ENCODE data around the gene ZNF594.
"Not testable (repeated sequence)": the region's sequence is repeated elsewhere in the genome, so short reads cannot be mapped to it uniquely, and the experiment has no call there.

ZNF594 gene

DNA sequence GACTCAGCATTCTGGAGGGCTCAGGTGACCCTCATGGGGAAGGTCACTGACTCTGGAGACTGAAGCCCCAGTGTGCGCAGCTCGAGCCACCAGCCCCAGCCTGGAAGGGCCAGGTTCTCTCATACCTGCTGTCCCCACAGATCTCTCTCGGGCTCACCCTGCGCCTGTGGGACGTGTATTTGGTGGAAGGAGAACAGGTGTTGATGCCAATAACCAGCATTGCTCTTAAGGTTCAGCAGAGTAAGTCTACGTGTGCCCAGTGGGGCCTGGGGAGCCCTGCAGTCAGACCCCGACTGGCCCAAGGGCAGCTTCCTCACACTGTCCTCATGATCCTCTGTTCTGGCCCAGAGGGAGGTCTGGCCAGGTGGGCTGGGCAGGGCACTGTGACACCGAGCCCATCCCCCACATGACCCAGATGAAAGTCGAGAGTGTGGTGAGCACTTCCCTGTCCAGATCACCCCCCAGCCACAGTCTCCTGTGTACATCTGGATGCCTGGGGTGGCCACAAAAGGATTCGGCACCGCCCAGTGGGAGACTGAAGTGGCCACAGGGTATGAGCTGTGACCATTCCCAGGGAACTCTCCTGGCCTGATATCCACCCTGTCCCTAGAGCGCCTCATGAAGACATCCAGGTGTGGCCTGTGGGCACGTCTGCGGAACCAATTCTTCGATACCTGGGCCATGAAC, 54.0 kb downstream of the ZNF594 start:
- in situ Hi-C loops (cut with HindIII; ENCODE audit: low sequenced_read_pairs): not testable (repeated sequence)

DNA sequence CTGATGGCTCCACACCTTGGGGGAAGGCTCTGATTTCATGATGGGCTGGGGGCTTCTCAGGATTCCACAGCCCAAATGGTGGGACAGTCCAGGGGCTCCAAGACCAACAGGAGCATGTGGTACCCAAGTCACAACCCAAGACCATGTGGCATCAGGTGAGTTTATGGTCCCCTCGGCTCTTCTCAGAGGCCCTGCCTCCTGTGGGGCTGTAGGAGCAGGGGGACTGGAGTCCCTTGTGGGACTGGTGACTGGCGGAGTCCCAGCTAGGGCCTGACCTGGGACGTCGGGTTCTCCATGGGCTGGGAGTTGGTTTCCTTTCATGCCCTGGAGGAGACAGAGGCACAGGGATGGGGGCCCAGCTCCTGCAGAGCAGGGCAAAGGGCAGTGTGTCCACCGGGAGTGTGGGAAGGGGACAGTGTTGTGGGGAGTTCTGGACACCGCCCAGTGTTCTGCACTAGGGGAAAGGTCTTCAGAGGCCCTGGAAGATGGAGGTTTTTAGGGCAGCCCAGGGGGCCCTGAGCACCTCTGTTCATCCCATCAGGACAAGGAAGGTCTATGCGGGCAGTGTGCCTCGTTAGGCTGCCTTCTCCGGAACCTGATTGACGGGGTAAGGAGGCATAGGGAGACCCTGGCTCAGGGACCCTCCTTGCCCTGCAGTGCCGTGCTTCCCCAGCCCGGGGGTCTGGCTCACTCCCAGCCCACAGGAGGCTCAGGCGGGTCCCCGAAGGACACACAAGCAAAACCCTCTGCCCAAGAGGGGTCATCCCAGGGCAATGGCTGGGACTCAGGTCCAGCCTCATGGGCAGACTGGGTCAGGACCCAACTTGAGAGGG, 54.9 kb downstream of the ZNF594 start:
- in situ Hi-C loops (cut with HindIII; ENCODE audit: low sequenced_read_pairs): not testable (repeated sequence)

DNA sequence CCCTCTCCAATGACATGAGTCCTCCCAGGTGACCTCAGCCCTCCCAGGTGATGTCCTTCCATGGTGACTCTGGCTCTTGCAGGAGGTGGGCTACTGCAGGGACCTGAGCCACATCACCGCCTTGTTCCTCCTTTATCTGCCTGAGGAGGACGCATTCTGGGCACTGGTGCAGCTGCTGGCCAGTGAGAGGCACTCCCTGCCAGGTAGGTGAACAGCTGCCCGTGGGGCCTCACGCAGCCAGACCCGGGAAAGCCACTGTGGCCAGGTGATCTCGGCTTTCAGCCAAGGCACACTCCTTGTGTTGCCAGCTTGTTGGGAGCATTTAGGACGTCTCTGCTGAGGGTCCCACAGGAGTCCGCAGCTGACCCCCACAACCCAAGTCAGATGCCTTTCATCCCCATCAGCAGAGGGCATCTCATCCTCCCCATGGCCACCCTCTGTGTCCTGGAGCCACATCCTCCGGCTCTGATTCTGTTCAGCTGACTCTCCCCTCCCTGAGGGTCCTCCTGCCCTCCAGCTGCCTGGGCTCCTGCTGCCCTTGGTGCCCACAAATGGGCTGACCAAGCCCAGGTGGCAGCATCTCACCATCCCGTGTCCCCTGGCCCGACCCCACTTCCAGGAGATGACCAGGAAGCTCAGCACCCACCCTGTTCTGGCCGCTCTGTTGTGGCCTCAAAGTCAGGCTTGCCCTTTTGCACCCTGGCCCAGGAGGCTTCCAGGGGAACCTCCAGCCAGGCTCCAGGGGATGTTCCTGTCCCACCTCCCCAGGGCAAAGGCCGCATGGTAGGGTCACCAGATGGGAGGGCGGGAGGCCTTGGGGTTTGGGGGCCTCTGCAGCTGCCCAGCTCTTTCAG, 55.7 kb downstream of the ZNF594 start:
- in situ Hi-C loops (cut with HindIII; ENCODE audit: low sequenced_read_pairs): no loop called here

DNA sequence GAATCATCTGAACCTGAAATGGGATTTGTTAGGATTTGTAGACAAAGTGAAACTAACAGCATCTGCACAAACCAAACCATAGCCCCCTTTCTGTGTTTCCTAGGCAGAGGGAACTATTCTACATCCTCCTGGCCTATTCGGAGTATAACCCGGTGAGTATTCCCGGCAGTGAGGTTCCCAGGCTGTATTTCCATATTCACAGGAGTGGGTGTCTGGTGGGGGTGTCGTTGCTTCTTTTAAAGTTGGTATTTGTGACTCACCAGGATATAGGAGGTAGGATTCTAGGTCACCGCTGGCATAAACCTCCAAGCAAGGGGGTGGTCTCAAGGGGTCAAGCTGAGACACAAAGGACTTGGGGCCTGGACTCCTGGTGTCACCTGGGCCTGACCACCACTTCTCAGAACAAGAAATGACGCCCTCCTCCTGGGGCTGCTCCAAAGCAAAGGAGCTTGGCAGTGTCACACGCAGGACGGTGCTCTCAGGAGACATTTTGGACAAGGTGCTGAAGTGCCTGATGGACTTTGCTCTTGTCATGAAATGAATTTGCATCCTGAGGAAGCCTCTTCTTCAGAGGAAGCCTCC, 56.4 kb downstream of the ZNF594 start:
- in situ Hi-C loops (cut with HindIII; ENCODE audit: low sequenced_read_pairs): not testable (repeated sequence)

DNA sequence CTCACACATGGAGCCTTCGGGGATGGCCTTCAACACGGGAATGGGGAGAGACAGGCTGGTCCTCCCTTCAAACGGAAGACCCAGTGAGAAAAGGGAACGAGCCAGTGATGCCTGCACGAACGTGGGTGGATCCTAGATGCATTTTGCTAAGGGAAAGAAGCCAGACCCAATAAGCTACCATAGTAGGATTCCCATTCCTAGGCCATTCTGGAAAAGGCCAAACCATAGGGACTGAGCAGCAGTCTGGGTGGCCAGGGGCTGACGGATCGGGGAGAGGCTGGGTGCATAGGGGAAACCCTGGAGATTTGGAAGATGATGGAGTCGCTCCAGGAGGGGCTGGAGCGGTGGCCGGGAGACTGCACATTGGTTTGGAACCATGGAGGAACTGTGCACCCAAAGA, 57.1 kb downstream of the ZNF594 start:
- in situ Hi-C loops (cut with HindIII; ENCODE audit: low sequenced_read_pairs): not testable (repeated sequence)

DNA sequence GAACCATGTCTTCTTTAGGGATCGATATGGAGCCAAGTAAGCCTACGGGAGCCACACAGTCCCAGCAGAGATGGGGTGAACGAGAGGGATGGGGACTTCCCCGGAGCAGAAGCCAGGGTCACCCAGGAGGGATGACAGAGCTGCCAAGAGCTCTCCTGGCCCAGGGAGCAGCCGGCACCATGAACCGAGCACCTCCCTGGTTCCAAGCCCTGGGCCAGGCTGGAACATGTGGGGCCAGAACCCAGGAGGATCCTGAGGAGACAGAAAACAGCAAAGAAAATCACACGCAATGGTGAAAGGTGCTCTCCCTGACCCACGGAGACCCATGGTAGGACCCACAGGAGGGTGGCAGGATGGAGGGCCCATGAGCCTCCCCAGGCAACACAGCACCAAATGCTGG, 57.7 kb downstream of the ZNF594 start:
- in situ Hi-C loops (cut with HindIII; ENCODE audit: low sequenced_read_pairs): not testable (repeated sequence)

DNA sequence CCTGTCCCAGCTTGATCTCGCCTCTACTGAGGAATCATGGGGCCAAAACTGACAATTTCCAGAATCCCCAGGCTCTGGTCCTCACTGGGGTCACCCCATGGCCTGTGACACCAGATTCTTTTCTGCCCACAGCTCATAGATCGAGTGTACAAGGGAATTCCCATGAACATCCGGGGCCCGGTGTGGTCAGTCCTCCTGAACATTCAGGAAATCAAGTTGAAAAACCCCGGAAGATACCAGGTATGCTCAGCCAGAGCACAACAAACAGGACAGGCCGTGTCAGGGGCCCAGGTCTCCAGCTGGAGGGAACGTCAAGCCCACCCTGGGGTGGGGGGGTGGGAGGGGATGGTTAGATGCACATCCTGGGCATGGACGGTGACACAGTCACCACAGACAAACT, 58.4 kb downstream of the ZNF594 start:
- in situ Hi-C loops (cut with HindIII; ENCODE audit: low sequenced_read_pairs): no loop called here

DNA sequence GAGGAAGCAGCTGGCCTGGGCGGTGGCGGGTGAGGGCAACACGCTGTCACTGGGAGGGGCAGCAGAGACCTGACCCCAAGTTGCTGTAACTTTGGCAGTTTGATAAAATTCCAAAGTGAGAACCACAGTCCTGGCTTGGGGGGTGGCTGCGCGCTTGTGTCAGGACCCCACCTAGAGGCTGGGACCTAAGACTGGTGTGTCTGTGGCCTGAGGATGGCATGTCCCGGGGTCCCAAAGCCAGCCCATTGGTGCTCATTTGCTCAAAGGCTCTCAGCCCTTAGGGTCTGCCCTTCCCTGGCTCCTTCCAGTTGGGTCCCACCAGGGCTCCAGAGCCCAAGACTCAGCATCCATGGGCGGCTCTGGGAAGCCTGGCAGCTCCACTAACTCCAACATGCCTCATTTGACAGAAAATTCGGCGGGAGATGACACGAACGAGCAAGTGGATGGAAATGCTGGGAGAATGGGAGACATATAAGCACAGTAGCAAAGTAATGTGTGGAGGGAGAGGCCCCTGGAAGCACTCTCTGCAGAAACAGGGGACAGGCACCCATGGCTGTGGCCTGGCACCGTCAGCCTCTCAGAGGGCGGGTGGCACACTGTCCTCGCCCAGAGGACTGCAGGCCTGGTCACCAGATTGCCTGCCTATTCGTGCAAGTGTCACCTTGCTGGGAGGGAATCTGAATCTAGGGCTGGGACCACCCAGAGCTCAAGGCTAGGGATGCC, 59.0 kb downstream of the ZNF594 start:
- in situ Hi-C loops (cut with HindIII; ENCODE audit: low sequenced_read_pairs): not testable (repeated sequence)

DNA sequence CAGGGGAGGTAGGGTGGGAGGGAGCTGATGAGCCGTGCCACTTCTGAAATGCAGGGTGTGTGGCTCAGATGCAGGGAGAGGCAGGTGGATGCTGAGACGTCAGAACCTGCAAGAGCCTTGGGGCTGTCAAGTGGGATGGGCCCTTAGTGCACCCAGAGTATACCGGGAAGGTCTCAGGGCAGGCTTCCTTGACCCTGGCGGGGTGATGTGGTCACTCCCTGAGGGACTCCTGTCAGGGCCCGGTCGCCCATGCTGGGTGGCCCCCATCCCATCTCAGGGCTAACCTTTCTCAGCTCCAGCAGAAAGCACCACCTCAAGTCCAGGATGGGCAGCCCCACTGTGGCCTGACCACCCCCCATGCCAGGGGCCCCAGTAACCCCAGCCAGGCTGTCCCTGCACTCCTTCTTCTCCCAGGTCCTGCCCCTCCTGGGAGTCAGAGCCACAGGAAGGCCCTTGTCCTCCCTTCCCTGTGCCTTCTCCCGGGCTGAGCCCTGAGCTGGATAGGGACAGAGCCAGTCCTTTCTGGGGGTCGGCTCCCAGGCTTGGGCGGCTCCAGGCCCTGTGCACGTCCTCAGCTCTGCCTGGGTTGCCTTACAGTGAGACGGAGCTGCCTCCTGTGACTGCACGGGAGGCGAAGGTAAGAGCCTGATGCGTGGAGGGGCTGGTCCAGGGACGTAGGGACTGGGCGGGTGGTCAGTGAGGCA, 59.7 kb downstream of the ZNF594 start:
- in situ Hi-C loops (cut with HindIII; ENCODE audit: low sequenced_read_pairs): not testable (repeated sequence)

DNA sequence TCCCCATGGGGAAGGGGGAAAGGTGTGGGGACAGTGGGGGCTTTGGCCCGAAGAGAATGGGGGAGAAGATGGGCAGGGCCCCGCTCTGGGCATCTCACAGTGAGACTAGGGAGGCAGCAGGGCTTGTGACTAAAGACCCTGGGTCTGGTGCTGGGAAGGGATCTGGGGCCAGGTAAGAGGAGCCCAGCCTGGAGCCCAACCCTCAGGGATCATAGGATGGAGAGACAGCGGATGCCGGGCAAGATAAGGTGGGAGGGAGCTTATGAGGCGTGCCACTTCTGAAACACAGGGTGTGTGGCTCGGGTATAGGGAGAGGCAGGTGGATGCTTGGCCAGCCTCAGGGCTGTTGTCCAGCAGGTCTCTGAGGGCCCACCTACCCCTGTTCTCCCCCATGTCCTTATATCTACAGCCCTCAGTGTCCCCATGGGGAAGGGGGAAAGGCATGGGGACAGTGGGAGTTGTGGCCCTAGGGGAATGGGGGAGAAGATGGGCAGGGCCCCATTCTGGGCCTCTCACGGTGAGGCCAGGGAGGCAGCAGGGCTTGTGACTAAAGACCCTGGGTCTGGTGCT, 60.4 kb downstream of the ZNF594 start:
- in situ Hi-C loops (cut with HindIII; ENCODE audit: low sequenced_read_pairs): no loop called here

DNA sequence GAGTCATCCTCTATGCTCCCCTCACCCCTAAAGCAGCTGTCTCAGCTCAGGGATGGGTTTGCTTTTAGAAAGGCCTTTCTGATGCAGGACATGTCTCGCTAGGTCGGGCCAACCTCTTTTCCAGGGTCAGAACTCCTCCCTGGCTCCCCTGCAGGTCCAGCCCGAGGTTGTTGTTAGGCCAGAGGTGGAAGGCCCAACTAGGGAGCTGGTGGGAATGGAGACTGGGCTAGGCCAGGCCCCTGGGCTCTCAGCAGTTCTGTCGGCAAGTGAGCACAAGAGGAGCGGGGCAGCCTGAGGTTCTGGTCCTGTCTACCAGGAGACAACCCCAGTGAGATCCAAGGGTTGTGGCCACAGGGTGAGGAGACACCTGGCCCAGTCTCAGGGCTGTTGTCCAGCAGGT, 61.0 kb downstream of the ZNF594 start:
- in situ Hi-C loops (cut with HindIII; ENCODE audit: low sequenced_read_pairs): not testable (repeated sequence)

DNA sequence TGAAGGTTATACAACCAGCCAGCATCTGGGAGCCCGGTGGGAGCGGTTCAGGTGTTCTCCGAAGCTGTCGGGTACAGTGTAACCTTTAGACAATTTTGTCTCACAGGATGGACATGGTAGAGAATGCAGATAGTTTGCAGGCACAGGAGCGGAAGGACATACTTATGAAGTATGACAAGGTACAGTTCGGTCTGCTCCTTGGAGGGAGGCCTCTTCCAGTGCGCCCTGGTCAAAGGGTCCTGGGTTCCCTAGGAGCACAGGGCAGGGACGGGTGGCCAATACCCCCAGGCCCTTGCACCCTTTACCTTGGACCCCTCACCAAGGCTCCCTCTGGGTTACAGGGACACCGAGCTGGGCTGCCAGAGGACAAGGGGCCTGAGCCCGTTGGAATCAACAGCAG, 61.4 kb downstream of the ZNF594 start:
- in situ Hi-C loops (cut with HindIII; ENCODE audit: low sequenced_read_pairs): not testable (repeated sequence)

DNA sequence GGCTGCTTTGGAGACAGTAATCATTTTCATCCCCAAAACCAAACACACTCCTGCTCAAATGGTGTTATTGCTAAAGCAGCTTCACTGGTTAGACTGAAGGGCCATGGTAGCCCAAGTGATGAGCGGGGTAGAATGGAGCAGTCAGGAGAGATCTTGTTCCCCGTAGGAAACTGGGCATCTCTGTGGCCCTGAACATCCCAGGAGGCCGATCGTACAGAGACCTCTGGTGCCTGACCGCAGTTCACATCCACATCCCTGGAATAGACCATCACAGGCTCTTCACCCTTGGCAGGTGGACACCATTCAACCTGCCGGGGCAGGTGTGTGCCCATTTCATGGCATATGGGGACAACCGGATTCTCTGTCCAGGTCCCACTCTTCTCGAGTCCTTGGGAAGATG, 61.9 kb downstream of the ZNF594 start:
- in situ Hi-C loops (cut with HindIII; ENCODE audit: low sequenced_read_pairs): not testable (repeated sequence)

Data from endothelial cell of hepatic sinusoid (primary cell).